HG03460 (cell line): ENCODE measurements around the gene SEMA6C.

Experiments
- ATAC-seq: cut with Tn5 transposase; IDR thresholded peaks from one replicate; pipeline ENCODE4 v1.9.1; 2021; ENCODE audit not compliant: unreplicated experiment

SEMA6C gene

GRCh38 chr1:151158751-151159251, 12.4 kb upstream of the SEMA6C start:
- no peak for ATAC-seq

DNA sequence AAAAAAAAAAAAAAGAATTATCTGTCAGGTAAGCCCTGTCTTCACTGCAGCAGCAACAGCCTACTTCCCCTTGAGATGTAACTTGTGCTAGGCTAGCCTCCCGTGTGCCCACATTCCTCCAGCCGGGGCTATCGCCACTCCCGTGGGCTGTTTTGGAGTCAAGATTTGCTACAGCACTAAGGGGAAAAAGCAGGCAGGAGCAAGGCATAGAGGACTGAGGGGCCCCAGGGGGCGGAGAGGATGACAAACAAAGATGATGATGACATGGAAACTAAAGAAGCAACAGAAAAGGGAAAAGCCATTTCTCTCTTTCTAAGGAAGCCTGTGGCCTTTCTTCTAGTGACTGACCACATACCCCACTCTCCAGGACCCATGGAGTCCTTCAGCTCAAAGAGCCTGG, 11.9 kb upstream of the SEMA6C start:
- ATAC-seq, result no peak

GRCh38 chr1:151157067-151157531, 10.7 kb upstream of the SEMA6C start:
- no peak for ATAC-seq

DNA sequence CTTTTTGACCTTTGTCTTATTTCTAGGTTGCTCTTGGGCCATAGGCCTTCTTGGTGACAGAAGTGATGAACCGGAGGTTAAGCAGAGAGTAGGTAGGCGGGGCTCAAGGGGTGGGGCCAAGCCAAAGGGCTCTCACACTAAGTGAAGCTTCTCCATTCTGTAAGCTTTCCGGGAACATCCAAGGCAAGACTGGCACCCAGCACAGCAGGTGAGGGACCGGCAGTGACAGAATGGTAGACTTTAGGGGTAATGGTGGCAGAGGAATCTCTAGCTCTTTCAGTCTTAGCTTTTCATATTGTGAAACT, 10.0 kb upstream of the SEMA6C start, which contains the start of gene TNFAIP8L2:
TSS of gene TNFAIP8L2 (plus strand) at position 135 of the 305 bp plus-strand sequence. CDS start 2,049 bp downstream, outside the sequence.
- peak; percentile 67 for ATAC-seq

DNA sequence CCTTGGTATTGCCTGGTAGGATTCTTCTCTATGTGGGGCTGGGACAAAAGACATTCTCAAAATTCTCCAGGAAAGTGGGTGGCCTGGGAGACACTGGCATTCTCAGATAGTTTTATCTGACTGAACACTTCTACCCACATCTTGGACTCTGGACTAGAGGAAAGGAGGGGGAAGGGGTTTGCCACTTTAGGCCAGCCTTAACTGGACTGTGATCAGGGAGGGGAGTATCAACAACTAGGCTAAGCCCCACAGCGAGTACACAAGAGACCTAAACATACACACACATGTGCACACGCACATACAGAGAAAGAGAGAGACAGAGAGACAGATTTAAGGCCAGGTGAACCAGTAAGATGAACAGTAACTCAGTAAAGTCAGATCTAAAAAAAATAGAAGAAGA, 1.2 kb upstream of the SEMA6C start:
- ATAC-seq, result no peak

DNA sequence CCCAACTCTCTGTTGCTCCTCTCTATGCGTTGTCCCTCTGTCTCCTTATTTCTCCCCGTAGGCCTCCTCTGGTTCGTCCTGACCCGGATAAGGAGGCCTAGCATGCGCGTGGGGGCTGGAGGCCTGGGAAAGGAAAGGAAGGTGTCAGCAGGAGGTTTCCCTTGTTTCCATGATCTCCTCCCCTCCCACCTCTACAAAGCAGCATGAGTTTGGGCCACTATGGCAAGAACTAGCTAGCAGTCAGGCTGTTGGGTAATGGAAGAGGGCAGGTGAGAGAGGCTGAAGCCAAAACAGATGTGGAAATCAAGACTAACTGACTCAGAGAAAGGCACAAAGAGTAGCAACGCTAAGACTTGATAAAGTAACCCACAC, 687 bp upstream of the SEMA6C start:
- ATAC-seq, result no peak

- no peak for ATAC-seq
Measured at GRCh38 chr1:151146072-151146411, 389 bp downstream of the SEMA6C start.

GRCh38 chr1:151145304-151146071, 943 bp downstream of the SEMA6C start:
- ATAC-seq, result no peak

DNA sequence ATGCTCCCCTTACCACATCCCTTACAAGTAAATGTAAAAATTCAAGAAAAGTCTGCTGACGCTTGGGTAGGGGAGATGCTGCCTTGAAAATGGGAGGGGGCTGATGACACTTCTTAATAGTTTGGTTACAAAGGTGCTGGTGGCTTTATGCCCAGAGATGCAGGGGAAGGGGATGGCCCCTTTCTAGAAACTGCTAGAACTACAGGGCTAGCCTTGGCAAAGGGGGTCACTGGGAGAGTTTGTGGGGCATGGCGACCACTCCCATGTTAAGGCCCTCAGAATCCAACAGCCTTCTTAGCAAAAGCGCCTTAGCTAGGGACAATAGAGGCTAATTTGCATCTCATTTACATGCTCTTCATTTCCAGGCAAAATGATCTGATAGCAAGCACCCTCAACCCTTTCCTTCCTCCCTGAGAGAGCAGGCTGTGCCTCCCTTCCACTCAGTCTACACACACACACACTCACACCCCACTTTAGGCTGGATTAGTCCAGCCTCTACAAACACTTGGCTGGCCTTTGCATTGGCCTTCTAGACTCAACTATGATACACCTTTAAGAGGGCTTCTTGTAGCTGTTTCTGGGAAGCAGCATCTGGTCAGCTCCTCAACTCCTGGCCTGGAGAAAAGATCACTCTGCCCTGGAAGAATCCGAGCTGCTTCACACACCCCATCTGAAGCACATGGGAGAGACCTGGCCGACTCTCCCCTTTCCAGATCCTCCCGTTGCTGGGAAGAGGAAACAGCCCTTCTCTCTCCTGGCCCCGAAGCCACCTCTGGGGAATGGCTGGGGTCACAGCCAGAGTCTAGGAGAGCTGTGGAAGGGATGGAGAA, 1.7 kb downstream of the SEMA6C start:
- no peak for ATAC-seq

DNA sequence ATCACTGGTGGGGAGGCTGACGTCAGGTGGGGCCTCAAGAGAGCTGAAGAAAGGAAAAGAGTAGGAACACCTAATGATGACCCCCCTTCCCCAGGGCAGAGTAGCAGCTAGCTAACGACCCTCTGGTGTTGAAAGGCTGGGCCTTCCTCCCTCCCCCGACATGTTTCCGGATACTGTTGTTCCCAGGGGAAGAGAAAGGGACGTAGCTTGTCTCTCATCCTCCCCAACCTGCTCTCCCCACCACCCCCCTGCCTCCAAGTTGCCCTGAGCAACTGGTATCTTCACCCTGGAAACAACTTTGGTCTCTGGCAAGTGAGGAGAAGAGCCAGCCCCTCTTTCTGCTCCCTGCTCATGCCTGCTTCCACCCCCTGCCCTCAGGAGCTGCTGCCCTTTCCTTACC, 2.4 kb downstream of the SEMA6C start:
- no peak for ATAC-seq

GRCh38 chr1:151143057-151143435, 3.4 kb downstream of the SEMA6C start:
- ATAC-seq, result no peak

DNA sequence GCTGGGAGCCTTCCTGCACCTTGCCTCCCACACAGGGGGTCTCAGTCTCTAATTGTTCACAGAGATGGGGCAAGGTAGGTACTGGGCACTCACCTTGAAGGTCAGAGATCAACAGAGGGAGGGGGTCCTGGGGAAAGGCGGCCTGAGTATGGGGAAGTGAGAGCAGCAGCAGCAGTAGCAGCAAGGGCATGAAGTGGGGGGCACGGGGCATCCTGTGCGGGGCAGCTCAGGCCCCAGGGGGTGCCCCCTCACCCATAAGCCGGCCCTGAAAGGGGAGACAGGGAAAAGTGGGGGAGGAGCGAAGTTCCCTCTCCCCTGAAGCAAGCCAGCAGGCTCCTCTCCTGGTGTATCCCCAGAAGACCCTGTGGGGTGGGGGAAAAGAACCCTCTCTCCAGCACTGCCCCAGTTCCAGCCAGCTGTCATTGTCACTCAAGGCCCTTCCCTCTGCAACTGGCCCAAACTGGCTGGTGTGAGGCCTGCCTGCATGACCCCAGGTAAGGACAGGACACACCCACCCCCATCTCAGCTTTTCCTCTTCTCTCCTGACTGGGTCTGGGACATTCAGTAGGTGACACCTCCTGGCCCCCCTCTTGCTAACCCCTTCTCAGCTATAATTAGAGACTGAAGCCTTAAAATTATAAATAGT, 3.9 kb downstream of the SEMA6C start:
- ATAC-seq, result no peak

DNA sequence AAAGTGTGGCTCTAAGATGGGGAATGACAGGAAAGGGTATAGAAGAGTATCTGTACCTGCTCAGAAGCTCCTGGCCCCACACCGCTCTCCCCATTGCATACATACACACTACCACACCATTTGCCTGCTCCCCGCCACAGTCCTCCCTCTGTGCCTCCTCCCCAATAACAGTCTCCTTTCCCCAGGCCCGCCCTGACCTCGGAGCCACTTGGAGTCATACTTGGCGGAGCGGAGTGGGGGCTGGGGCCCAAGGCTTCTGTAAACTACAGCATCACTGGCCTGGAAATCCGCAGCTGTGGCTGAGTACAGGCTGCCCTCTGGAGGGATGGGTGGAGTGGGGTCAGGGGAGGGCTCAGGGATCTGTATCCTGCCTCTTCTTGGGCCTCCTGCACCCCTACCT, 8.6 kb downstream of the SEMA6C start:
- ATAC-seq, result no peak

DNA sequence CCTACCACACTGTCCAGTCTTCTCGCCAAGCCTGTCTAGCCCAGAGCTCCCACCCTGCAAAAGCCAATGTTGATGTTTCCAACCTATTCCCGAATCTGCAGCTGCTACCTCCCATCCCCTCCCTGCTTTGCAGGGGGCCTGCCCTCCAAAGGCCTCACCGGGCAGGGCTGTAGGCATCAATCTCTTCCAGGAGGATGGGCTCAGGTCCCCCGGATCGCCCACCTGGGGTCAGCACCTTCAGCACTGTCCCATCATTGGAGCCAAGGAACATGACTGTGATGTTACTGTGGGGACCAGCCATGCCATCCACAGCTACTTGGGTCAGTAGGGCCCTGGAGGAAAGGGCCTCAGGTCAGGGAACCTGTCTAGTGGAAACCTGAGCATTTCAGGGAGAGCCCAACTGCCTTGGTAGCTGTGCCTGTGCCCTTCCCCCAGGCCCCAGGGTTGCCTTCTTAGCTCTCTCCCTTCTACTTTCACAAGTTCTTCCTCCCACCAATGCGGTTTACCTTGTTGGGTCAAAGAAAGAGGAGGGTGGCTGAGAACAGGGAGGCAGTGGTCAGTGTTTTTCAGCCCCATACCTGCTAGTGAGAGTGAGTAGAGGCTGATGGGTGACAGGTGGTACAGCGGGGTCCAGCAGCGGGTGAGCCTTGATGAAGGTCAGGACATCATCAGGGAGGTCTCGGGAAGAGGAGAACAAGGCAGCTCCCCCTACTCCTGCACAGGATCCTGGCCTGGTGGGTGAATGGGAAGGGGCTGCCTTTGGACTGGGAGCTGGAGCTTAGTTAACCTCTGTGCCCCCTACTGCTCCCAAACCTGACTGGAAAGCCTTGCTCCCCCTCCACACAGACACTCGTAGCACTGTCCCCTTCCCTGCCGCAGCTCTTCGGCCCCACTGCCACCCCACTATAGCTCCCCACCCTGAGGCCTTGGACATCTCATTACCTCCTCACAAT, 10.7 kb downstream of the SEMA6C start:
- no peak for ATAC-seq

- ATAC-seq, result no peak
Measured at GRCh38 chr1:151134991-151135390, 11.4 kb downstream of the SEMA6C start.

- ATAC-seq, result no peak
Measured at GRCh38 chr1:151134396-151134795, 12.0 kb downstream of the SEMA6C start.

DNA sequence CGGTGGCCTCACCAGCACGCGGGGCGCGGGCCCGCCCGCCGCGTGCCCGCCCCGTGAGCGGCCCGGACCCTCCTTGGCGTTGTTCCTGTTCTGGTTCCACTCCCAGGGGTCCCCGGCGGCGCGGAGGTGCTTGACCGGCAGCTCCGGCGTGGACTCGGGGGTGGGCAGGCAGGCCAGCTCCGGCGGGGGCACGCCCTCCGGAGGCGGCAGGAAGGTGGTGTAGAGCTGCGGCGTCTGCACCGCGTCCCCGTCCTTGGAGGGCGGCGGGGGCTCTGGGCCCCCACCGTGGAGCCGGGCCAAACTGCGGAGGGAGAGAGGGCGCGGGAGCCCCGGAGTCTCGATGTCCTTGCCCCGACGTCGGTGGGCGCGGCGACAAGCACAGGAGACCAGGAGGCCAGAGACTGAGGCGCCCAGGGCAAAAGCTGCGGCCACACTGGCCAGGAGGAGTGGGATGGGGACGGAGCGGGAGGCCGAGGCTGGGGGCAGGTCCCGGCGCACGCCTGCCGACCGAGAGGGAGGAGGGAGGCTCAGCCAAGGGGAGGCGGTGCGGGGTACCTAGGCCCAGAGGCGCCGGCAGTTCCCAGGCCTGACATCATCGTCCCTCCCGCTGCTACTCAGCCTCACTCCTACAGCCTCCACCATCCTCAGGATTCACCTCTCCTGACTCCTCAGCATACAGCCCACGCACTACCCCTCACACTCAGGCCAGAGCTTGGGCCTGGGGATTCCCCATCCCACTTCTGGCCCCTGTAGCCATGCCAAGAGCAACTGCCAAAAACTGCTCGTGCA, 13.2 kb downstream of the SEMA6C start:
- ATAC-seq, result no peak

DNA sequence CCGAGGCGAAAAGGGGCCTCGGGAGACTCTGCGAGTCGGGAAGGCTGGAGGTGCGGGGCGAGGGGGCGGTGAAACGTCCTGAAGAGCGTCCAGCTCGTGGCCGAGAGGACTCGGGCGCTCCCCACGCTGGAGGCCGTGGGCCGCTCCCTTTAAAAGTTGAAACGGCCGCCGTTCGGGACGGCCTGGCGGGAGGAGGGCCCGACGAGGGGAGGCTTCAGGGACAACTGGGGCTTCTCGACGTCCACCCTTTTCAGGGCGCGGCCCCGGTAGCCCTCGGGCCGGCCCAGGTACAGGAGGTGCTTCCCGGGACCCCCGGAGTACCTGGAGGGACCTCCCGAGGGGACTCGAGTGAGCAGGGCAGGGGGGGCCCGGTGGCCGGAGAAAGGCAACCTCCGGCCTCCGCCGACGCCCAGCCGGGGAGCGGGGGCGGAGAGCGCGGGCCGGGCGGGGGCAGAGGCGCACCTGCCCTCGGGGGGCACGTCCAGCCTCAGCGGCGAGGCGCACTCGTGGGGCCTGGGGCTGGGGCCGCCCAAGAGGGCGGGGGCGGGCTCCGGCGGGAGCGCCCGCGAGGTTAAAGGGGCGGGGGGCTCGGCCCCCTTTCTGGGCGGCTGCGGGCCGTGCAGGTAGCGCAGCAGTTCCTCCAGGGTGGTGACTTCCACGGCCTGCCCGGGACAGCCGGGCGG, 14.0 kb downstream of the SEMA6C start:
- no peak for ATAC-seq

GRCh38 chr1:151131701-151132334, 14.6 kb downstream of the SEMA6C start:
- no peak for ATAC-seq
